SK-N-MC (cell line): ENCODE data around the gene DAPK1.

Experiments
- DNase-seq: peaks from one replicate; pipeline ENCODE4 v3.0.0-alpha.2; 2011; ENCODE audit warnings: low read depth, low spot score
- H3K27ac ChIP-seq: fragments of 200-600 bp; sonication (generic); 2 replicates; pipeline ENCODE4 v1.5.1; 2016; ENCODE audit warnings: mixed run types
- H3K36me3 ChIP-seq: fragments of 200-600 bp; sonication (generic); 2 replicates; pipeline ENCODE4 v1.6.1; 2017; ENCODE audit warnings: antibody characterized with exemption, low read length, mixed read lengths; ENCODE audit not compliant: insufficient read depth
- H3K4me3 ChIP-seq: fragments of 200-600 bp; sonication (generic); 2 replicates; pipeline ENCODE4 v1.5.1; 2016
- H3K9ac ChIP-seq: fragments of 200-600 bp; sonication (generic); 2 replicates; pipeline ENCODE4 v1.8.0; 2017; ENCODE audit warnings: mixed run types, mixed read lengths; ENCODE audit not compliant: insufficient read length
- H3K9me3 ChIP-seq: fragments of 200-600 bp; sonication (generic); 2 replicates; pipeline ENCODE4 v1.6.1; 2017; ENCODE audit warnings: low read depth, mild to moderate bottlenecking, antibody characterized with exemption, low read length, moderate library complexity, mixed read lengths
- EZH2 ChIP-seq: fragments of 200-600 bp; sonication (generic); IDR thresholded peaks from one replicate; pipeline ENCODE4 v1.6.1; 2017; ENCODE audit warnings: antibody characterized with exemption
- FOXP2 ChIP-seq: optimal IDR thresholded peaks from 2 replicates; pipeline ENCODE3; 2011; ENCODE audit warnings: mild to moderate bottlenecking, moderate library complexity; ENCODE audit not compliant: insufficient read depth; ENCODE audit errors: extremely low read length, control extremely low read depth
- POLR2AphosphoS5 ChIP-seq: IDR thresholded peaks from 2 replicates; pipeline ENCODE4 v1.6.1; 2012; ENCODE audit warnings: mild to moderate bottlenecking, low read depth, low read length, borderline replicate concordance

The DAPK1 gene

GRCh38 chr9:87556039-87556438 lies 58.4 kb downstream of the DAPK1 start:
- H3K27ac ChIP-seq, result no peak overlapping the region
- no peaks in the 10 kb centered on the region for H3K9me3 ChIP-seq
- no peak overlapping the region for H3K9ac ChIP-seq
- TF ChIP-seq POLR2AphosphoS5, result no peak
- no peak for TF ChIP-seq FOXP2
- no peak for TF ChIP-seq EZH2
- H3K4me3 ChIP-seq, result no peak overlapping the region
- no peak for DNase-seq
- peaks cover 8% of the 10 kb centered on the region; the same call in 1 of the 2 replicates for H3K36me3 ChIP-seq

- H3K9ac ChIP-seq, result no peak overlapping the region
- H3K36me3 ChIP-seq, result peaks cover 8% of the 10 kb centered on the region; the same call in 1 of the 2 replicates
- H3K27ac ChIP-seq, result no peak overlapping the region
- no peak for DNase-seq
- TF ChIP-seq FOXP2, result no peak
- H3K4me3 ChIP-seq, result no peak overlapping the region
- H3K9me3 ChIP-seq, result no peaks in the 10 kb centered on the region
These were observed 59.2 kb downstream of the DAPK1 start for GRCh38 chr9:87556821-87557220.

- H3K9ac ChIP-seq, result no peak overlapping the region
- peaks cover 12% of the 10 kb centered on the region; the same call in 1 of the 2 replicates for H3K36me3 ChIP-seq
- TF ChIP-seq POLR2AphosphoS5 (no peak), FOXP2 (no peak), EZH2 (no peak)
- no peak for DNase-seq
- no peak overlapping the region for H3K4me3 ChIP-seq
- H3K27ac ChIP-seq, result no peak overlapping the region
- no peaks in the 10 kb centered on the region for H3K9me3 ChIP-seq
These were observed 60.3 kb downstream of the DAPK1 start for GRCh38 chr9:87557996-87558395.

- no peak overlapping the region for H3K9ac ChIP-seq
- no peak overlapping the region for H3K4me3 ChIP-seq
- TF ChIP-seq EZH2 (no peak), FOXP2 (no peak), POLR2AphosphoS5 (no peak)
- no peak for DNase-seq
- no peak overlapping the region for H3K27ac ChIP-seq
- H3K36me3 ChIP-seq, result peaks cover 14% of the 10 kb centered on the region; the same call in 1 of the 2 replicates
- no peaks in the 10 kb centered on the region for H3K9me3 ChIP-seq
These were observed 61.0 kb downstream of the DAPK1 start for GRCh38 chr9:87558606-87559190.

- Histone ChIP-seq H3K27ac (no peak overlapping the region), H3K36me3 (peaks cover 11% of the 10 kb centered on the region; the same call in 1 of the 2 replicates), H3K4me3 (no peak overlapping the region), H3K9ac (no peak overlapping the region), H3K9me3 (no peaks in the 10 kb centered on the region)
- no peak for DNase-seq
- TF ChIP-seq POLR2AphosphoS5, result no peak
- no peak for TF ChIP-seq EZH2
- no peak for TF ChIP-seq FOXP2
These were observed 64.4 kb downstream of the DAPK1 start for GRCh38 chr9:87562062-87562461.

- H3K36me3 ChIP-seq, result peaks cover 10% of the 10 kb centered on the region; the same call in 1 of the 2 replicates
- H3K9ac ChIP-seq, result no peak overlapping the region
- no peak overlapping the region for H3K4me3 ChIP-seq
- no peak for TF ChIP-seq POLR2AphosphoS5
- no peak overlapping the region for H3K27ac ChIP-seq
- H3K9me3 ChIP-seq, result no peaks in the 10 kb centered on the region
- no peak for DNase-seq
These were observed 65.0 kb downstream of the DAPK1 start for GRCh38 chr9:87562530-87563170.

GRCh38 chr9:87564111-87564510 lies 66.4 kb downstream of the DAPK1 start:
- DNase-seq, result no peak

GRCh38 chr9:87564791-87565241 lies 67.1 kb downstream of the DAPK1 start:
- H3K27ac ChIP-seq, result no peak overlapping the region

More at GRCh38 chr9:87564111-87564510, 66.4 kb downstream of the DAPK1 start:
- no peak overlapping the region for H3K4me3 ChIP-seq
- H3K9ac ChIP-seq, result no peak overlapping the region
- TF ChIP-seq FOXP2, result no peak
- TF ChIP-seq EZH2, result no peak
- no peak for TF ChIP-seq POLR2AphosphoS5
- no peaks in the 10 kb centered on the region for H3K9me3 ChIP-seq
- H3K27ac ChIP-seq, result no peak overlapping the region
- H3K36me3 ChIP-seq, result peaks cover 7% of the 10 kb centered on the region; the same call in 1 of the 2 replicates

GRCh38 chr9:87567001-87567400 lies 69.3 kb downstream of the DAPK1 start:
- no peak for DNase-seq
- Histone ChIP-seq H3K9me3 (no peaks in the 10 kb centered on the region), H3K36me3 (peaks cover 6% of the 10 kb centered on the region), H3K9ac (no peak overlapping the region), H3K27ac (no peak overlapping the region), H3K4me3 (no peak overlapping the region)
- TF ChIP-seq FOXP2 (no peak), EZH2 (no peak), POLR2AphosphoS5 (no peak)

More at GRCh38 chr9:87564791-87565241, 67.1 kb downstream of the DAPK1 start:
- TF ChIP-seq EZH2, result no peak
- no peak for TF ChIP-seq FOXP2
- no peak for TF ChIP-seq POLR2AphosphoS5
- H3K36me3 ChIP-seq, result peaks cover 7% of the 10 kb centered on the region; the same call in 1 of the 2 replicates
- H3K4me3 ChIP-seq, result no peak overlapping the region
- no peaks in the 10 kb centered on the region for H3K9me3 ChIP-seq
- H3K9ac ChIP-seq, result no peak overlapping the region
- no peak for DNase-seq
